GM12878 (cell line): ENCODE results near the gene WWOX. TPM values are rescaled to one million over a fixed set of nuclear protein-coding genes. Genes with fewer than 3 reads are reported as not detected.

Source experiments
- BHLHE40 ChIP-seq, 2 experiments: fragments of 450-650 bp in 1 of 2; IDR thresholded peaks; 2 replicates each; pipeline ENCODE4 v1.6.1; 2011 to 2017; ENCODE audit warnings: low read depth in 2 of 2, borderline replicate concordance in 1 of 2, improper control_type of control experiment in 1 of 2, low read length in 1 of 2, mild to moderate bottlenecking in 1 of 2
- MEF2A ChIP-seq: IDR thresholded peaks from 2 replicates; pipeline ENCODE4 v1.6.1; 2011; ENCODE audit warnings: low read depth, mild to moderate bottlenecking, low read length, moderate library complexity; ENCODE audit not compliant: insufficient read depth
- MEF2B ChIP-seq: fragments of 450-650 bp; IDR thresholded peaks from 2 replicates; pipeline ENCODE4 v1.6.1; 2018; ENCODE audit warnings: mild to moderate bottlenecking, moderate library complexity; ENCODE audit not compliant: partially characterized antibody, poor library complexity, severe bottlenecking
- NFIC ChIP-seq: IDR thresholded peaks from 2 replicates; pipeline ENCODE4 v1.6.1; 2012; ENCODE audit warnings: low read depth, mild to moderate bottlenecking, inconsistent platforms, low read length, moderate library complexity
- PAX5 ChIP-seq: IDR thresholded peaks from 2 replicates; pipeline ENCODE4 v1.6.1; 2011; ENCODE audit warnings: low read depth, low read length, borderline replicate concordance
- RUNX3 ChIP-seq: IDR thresholded peaks from 2 replicates; pipeline ENCODE4 v1.6.1; 2012; ENCODE audit warnings: low read length, inconsistent platforms
- ZNF217 ChIP-seq: fragments of 450-650 bp; IDR thresholded peaks from 2 replicates; pipeline ENCODE4 v1.6.1; 2017; ENCODE audit warnings: antibody characterized with exemption, mild to moderate bottlenecking
- polyA plus RNA-seq, 11 experiments: library from polyadenylated mRNA; depleted of rRNA in 4 of 11; unstranded in 6 of 11; stranded (reverse) in 5 of 11; fragments of >200 nt; fragmentation: Nextera tagmentation in 4 of 11; fragmentation: Illumina TruSeq in 1 of 11; extraction: Ambion mirVana in 4 of 11; extraction: Trizol in 1 of 11; gene quantifications; 1 replicate in 1 of 11; 2 replicates in 10 of 11; pipeline versions ENCODE4 v1.2.1 to v1.2.3, GENCODE V29; 2011 to 2016; ENCODE audit warnings: inconsistent platforms in 2 of 11, missing spikeins in 2 of 11, low read depth in 1 of 11
- total RNA-seq, 4 experiments: library from RNA; depleted of rRNA in 3 of 4; stranded (reverse); fragments of >200 nt in 3 of 4; fragmentation: Illumina TruSeq in 1 of 4; extraction: Trizol in 1 of 4; gene quantifications; 2 replicates each; pipeline versions ENCODE4 v1.2.1 to v1.2.3, GENCODE V29; 2013 to 2021
- TF ChIP-seq, protein P1 (sequence below): IDR thresholded peaks from 2 replicates; pipeline ENCODE4 v1.6.1; 2011; ENCODE audit warnings: borderline replicate concordance, low read depth, mild to moderate bottlenecking, moderate library complexity, low read length; ENCODE audit not compliant: insufficient read depth, poor library complexity, severe bottlenecking
- TF ChIP-seq, protein P2 (sequence below): fragments of 450-650 bp; IDR thresholded peaks from 2 replicates; pipeline ENCODE4 v1.6.1; 2016; ENCODE audit warnings: mild to moderate bottlenecking
- TF ChIP-seq, protein P3 (sequence below): IDR thresholded peaks from 2 replicates; pipeline ENCODE4 v1.6.1; 2012; ENCODE audit warnings: low read length, inconsistent platforms
- TF ChIP-seq, protein P4 (sequence below): IDR thresholded peaks from 2 replicates; pipeline ENCODE4 v1.6.1; 2012; ENCODE audit warnings: low read depth, low read length, improper control_type of control experiment

WWOX gene
- total and polyA plus RNA-seq, 10 of the 15 experiments (the other 5 are each of a cell fraction or from before 2014, with no cell fraction given), result 2.8 to 24.4 (median 17.8) TPM

DNA sequence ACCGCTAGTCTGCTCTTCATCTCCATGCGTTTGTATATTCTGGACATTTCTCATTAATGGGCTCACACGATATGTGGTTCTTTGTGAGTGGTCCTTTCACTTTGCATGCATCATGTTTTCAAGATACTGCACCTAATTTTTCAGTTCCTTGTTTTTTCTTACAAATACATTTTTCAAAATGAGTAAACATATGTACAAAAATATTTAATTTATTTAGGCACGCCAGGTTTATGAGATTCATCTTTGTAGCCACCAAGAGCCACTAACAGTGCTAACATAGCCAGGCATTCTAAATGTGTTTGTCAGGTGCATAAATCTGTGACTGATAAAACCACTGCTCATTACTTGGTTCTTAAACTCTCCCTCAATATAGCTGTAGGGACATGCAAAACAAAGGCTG lies 375.3 kb downstream of the WWOX start (continued):
- TF ChIP-seq MEF2A (0 out of 2 replicates have a peak, but pooled peaks have one; percentile 57), PAX5 (0 out of 2 replicates have a peak, but pooled peaks have one; percentile 56), RUNX3 (peak; percentile 81), BHLHE40 (IDR thresholded peaks at IDR 0.05; ENCODE audit: borderline replicate concordance in 1 of 2, low read depth in 2 of 2, low read length in 1 of 2) (peak in 1 of 2 experiments; percentile 52; a peak in 1 of 4 replicates), NFIC (peak; percentile 89), MEF2B (peak; percentile 35), ZNF217 (no peak)
- TF ChIP-seq, protein P1, sequence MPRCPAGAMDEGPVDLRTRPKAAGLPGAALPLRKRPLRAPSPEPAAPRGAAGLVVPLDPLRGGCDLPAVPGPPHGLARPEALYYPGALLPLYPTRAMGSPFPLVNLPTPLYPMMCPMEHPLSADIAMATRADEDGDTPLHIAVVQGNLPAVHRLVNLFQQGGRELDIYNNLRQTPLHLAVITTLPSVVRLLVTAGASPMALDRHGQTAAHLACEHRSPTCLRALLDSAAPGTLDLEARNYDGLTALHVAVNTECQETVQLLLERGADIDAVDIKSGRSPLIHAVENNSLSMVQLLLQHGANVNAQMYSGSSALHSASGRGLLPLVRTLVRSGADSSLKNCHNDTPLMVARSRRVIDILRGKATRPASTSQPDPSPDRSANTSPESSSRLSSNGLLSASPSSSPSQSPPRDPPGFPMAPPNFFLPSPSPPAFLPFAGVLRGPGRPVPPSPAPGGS, result peak; percentile 16
- TF ChIP-seq, protein P2, sequence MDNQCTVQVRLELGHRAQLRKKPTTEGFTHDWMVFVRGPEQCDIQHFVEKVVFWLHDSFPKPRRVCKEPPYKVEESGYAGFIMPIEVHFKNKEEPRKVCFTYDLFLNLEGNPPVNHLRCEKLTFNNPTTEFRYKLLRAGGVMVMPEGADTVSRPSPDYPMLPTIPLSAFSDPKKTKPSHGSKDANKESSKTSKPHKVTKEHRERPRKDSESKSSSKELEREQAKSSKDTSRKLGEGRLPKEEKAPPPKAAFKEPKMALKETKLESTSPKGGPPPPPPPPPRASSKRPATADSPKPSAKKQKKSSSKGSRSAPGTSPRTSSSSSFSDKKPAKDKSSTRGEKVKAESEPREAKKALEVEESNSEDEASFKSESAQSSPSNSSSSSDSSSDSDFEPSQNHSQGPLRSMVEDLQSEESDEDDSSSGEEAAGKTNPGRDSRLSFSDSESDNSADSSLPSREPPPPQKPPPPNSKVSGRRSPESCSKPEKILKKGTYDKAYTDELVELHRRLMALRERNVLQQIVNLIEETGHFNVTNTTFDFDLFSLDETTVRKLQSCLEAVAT, result no peak
- TF ChIP-seq, protein P3, sequence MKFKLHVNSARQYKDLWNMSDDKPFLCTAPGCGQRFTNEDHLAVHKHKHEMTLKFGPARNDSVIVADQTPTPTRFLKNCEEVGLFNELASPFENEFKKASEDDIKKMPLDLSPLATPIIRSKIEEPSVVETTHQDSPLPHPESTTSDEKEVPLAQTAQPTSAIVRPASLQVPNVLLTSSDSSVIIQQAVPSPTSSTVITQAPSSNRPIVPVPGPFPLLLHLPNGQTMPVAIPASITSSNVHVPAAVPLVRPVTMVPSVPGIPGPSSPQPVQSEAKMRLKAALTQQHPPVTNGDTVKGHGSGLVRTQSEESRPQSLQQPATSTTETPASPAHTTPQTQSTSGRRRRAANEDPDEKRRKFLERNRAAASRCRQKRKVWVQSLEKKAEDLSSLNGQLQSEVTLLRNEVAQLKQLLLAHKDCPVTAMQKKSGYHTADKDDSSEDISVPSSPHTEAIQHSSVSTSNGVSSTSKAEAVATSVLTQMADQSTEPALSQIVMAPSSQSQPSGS, result peak; percentile 68; the same call in 1 of the 2 replicates
- TF ChIP-seq, protein P4, sequence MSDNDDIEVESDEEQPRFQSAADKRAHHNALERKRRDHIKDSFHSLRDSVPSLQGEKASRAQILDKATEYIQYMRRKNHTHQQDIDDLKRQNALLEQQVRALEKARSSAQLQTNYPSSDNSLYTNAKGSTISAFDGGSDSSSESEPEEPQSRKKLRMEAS, result no peak
